ENCODE results near the gene OR5L1.

Gene OR5L1

DNA sequence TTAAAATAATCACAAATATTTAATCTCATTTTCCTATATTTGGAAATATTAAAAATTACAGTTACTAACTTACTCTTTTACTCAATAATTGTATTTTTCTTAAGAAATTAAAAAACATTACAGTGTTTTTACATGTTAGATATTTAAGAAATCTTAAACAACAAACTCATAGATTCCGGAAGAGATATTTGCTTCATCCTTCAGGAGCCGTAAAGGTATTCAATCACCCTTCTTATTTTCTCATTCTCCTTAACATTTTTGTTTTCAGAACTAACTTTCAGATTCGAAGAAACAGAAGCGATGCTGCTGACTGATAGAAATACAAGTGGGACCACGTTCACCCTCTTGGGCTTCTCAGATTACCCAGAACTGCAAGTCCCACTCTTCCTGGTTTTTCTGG, 8.2 kb downstream of the OR5L1 start, which contains the start of gene OR5D18:
Gene OR5D18 (plus strand): TSS at position 301 of the 400 bp plus-strand sequence. CDS start 0 bp downstream, at position 301.
- H3K9me3 Mint-ChIP-seq, result peaks cover 70% of the 10 kb centered on the region
- TF ChIP-seq, protein P1, sequence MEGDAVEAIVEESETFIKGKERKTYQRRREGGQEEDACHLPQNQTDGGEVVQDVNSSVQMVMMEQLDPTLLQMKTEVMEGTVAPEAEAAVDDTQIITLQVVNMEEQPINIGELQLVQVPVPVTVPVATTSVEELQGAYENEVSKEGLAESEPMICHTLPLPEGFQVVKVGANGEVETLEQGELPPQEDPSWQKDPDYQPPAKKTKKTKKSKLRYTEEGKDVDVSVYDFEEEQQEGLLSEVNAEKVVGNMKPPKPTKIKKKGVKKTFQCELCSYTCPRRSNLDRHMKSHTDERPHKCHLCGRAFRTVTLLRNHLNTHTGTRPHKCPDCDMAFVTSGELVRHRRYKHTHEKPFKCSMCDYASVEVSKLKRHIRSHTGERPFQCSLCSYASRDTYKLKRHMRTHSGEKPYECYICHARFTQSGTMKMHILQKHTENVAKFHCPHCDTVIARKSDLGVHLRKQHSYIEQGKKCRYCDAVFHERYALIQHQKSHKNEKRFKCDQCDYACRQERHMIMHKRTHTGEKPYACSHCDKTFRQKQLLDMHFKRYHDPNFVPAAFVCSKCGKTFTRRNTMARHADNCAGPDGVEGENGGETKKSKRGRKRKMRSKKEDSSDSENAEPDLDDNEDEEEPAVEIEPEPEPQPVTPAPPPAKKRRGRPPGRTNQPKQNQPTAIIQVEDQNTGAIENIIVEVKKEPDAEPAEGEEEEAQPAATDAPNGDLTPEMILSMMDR (IDR thresholded peaks at IDR 0.05), result no peak
- H3K4me1 Mint-ChIP-seq, result no peaks in the 10 kb centered on the region
- no peaks in the 10 kb centered on the region for H3K27me3 Mint-ChIP-seq (ENCODE audit: low read depth, poor library complexity)
- H3K27ac Mint-ChIP-seq, result no peak within 1 kb of the TSS
- no peak for DNase-seq
- H3K36me3 Mint-ChIP-seq (ENCODE audit: low read depth), result no peaks in the 10 kb centered on the region
- no peak within 1 kb of the TSS for H3K4me3 Mint-ChIP-seq

DNA sequence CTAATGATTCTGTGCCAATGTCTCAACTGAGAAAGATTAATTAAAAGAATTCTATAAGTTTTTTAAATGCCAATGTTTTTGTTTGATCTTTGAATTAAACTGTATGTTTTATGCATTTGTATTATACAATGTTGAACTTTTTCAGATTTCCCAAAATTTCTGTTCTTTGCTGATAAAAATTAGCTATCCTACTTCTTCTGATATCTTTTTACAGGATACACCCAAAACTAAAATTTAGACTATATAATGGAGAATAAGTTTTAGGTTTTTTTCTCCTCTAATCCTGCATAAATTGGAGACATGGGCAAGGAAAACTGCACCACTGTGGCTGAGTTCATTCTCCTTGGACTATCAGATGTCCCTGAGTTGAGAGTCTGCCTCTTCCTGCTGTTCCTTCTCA, 15.8 kb downstream of the OR5L1 start, which contains the start of gene OR5L2:
Gene OR5L2 (plus strand): TSS at position 301 of the 400 bp plus-strand sequence. CDS start 0 bp downstream, at position 301.
- Mint-ChIP-seq H3K9me3 (peaks cover 64% of the 10 kb centered on the region), H3K36me3 (ENCODE audit: low read depth) (no peaks in the 10 kb centered on the region), H3K4me1 (no peaks in the 10 kb centered on the region), H3K4me3 (no peak within 1 kb of the TSS), H3K27ac (no peak within 1 kb of the TSS), H3K27me3 (ENCODE audit: low read depth, poor library complexity) (no peaks in the 10 kb centered on the region)
- TF ChIP-seq, protein P1 (IDR thresholded peaks at IDR 0.05), result no peak
- no peak for DNase-seq

DNA sequence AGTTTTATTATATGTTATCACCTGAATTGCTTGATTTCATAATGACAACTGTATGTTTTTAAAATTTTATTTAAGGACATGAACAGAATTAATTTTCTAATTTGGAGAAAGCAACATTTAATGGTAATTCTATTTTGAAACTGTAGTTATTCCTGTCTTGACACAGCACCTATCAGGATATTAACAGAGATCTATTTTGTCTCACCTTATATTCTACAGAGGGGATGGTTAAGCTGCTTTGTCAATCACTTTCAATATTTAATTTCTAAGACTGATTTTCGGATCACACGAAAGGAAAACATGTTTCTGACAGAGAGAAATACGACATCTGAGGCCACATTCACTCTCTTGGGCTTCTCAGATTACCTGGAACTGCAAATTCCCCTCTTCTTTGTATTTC, 27.3 kb downstream of the OR5L1 start, which contains the start of gene OR5D16:
Gene OR5D16 (plus strand): TSS at position 301 of the 400 bp plus-strand sequence. CDS start 0 bp downstream, at position 301.
- H3K27ac Mint-ChIP-seq, result no peak within 1 kb of the TSS
- TF ChIP-seq, protein P1 (IDR thresholded peaks at IDR 0.05), result no peak
- H3K4me3 Mint-ChIP-seq, result no peak within 1 kb of the TSS
- H3K4me1 Mint-ChIP-seq, result no peaks in the 10 kb centered on the region
- H3K36me3 Mint-ChIP-seq (ENCODE audit: low read depth), result peaks cover 4% of the 10 kb centered on the region
- H3K9me3 Mint-ChIP-seq, result peaks cover 59% of the 10 kb centered on the region
- no peaks in the 10 kb centered on the region for H3K27me3 Mint-ChIP-seq (ENCODE audit: low read depth, poor library complexity)
- no peak for DNase-seq

DNA sequence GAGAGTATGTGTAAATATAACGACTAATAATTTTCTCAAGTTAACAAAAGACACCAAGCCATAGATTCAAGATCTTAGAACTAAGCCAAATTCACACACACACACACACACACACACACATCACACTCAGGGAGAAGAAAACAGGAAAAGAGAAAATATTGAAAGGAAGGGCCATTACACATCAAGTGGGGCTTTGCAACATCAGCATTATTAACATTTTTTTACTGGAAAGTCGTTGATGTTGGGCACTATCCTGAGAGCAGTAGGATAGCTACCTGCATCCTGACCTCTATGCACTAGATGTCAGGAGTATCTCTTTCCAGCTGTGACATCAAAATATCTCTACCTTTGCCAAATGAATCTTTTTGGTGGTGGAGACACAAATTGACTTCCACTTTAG, 36.3 kb downstream of the OR5L1 start:
- H3K4me3 Mint-ChIP-seq, result no peak overlapping the region
- H3K27me3 Mint-ChIP-seq (ENCODE audit: low read depth, poor library complexity), result no peaks in the 10 kb centered on the region
- H3K4me1 Mint-ChIP-seq, result no peaks in the 10 kb centered on the region
- no peaks in the 10 kb centered on the region for H3K36me3 Mint-ChIP-seq (ENCODE audit: low read depth)
- DNase-seq, result no peak
- TF ChIP-seq, protein P1 (IDR thresholded peaks at IDR 0.05), result no peak
- peaks cover 54% of the 10 kb centered on the region for H3K9me3 Mint-ChIP-seq
- no peak overlapping the region for H3K27ac Mint-ChIP-seq

DNA sequence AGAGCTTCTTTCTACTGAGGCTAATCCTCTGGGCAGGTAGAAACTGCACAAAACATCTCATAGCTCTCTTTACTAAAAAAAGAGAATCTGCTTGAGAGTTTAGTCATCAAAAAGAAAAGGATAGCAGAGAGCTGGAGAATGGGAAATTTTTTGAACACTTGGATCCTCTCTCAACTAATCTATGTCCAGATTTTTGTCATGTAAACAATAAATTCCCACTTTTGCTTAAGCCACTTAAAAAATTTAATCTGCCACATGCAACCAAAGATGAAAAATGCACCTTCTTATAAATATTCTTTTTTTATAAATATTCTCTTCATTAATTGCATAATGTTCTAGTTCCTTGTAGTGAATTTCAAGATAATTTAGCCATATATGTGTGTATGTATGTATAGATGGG, 37.9 kb downstream of the OR5L1 start:
- no peak overlapping the region for H3K27ac Mint-ChIP-seq
- H3K4me1 Mint-ChIP-seq, result no peaks in the 10 kb centered on the region
- H3K36me3 Mint-ChIP-seq (ENCODE audit: low read depth), result no peaks in the 10 kb centered on the region
- no peak for DNase-seq
- H3K4me3 Mint-ChIP-seq, result no peak overlapping the region
- H3K27me3 Mint-ChIP-seq (ENCODE audit: low read depth, poor library complexity), result peaks cover 3% of the 10 kb centered on the region
- H3K9me3 Mint-ChIP-seq, result peaks cover 64% of the 10 kb centered on the region
- TF ChIP-seq, protein P1 (IDR thresholded peaks at IDR 0.05), result no peak

DNA sequence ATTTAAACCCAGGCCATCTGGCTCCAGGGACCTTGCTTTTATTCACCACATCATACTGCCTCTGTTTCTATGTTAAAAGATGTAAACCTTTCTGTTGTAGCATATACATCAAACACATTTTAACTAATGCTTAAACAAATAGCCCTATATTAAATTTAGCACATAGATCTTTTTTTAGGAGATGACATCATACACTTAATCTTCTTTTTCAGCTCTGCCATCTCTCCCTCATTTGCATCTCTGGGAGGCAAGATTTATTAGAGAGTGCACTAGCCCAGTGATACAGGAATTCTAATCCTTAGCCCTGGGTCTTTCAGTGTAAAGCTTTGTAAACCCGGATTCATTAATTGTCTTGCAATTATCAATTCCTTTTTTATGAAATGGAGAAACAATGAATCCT, 41.0 kb downstream of the OR5L1 start:
- H3K36me3 Mint-ChIP-seq (ENCODE audit: low read depth), result no peaks in the 10 kb centered on the region
- peaks cover 55% of the 10 kb centered on the region for H3K9me3 Mint-ChIP-seq

More for the DNA sequence above, 41.0 kb downstream of the OR5L1 start:
- H3K4me3 Mint-ChIP-seq, result no peak overlapping the region
- H3K4me1 Mint-ChIP-seq, result no peaks in the 10 kb centered on the region
- TF ChIP-seq, protein P1 (IDR thresholded peaks at IDR 0.05), result no peak
- no peak for DNase-seq
- H3K27me3 Mint-ChIP-seq (ENCODE audit: low read depth, poor library complexity), result peaks cover 3% of the 10 kb centered on the region
- H3K27ac Mint-ChIP-seq, result no peak overlapping the region

All from nephron progenitor cell (in vitro differentiated cells).